Ureter (tissue), 1 donor: Measurements from ENCODE around the gene RAB11FIP4. TPM values are rescaled to one million over a fixed set of nuclear protein-coding genes. Genes with fewer than 3 reads are reported as not detected.
"Not testable (repeated sequence)": the region's sequence is repeated elsewhere in the genome, so short reads cannot be mapped to it uniquely, and the experiment has no call there.

ENCODE experiments used
- DNase-seq: peaks from one replicate; pipeline ENCODE4 v3.0.0-alpha.2; 2020; ENCODE audit warnings: low spot score
- total RNA-seq: library from RNA; stranded (reverse); gene quantifications from one replicate; pipeline ENCODE4 v1.2.4, GENCODE V29; 2023
- donor health status: DM: yes; HTN: yes; CAD: no.

RAB11FIP4 gene
- total RNA-seq, 1 donor from 2014 or later: 40.7 TPM

DNA sequence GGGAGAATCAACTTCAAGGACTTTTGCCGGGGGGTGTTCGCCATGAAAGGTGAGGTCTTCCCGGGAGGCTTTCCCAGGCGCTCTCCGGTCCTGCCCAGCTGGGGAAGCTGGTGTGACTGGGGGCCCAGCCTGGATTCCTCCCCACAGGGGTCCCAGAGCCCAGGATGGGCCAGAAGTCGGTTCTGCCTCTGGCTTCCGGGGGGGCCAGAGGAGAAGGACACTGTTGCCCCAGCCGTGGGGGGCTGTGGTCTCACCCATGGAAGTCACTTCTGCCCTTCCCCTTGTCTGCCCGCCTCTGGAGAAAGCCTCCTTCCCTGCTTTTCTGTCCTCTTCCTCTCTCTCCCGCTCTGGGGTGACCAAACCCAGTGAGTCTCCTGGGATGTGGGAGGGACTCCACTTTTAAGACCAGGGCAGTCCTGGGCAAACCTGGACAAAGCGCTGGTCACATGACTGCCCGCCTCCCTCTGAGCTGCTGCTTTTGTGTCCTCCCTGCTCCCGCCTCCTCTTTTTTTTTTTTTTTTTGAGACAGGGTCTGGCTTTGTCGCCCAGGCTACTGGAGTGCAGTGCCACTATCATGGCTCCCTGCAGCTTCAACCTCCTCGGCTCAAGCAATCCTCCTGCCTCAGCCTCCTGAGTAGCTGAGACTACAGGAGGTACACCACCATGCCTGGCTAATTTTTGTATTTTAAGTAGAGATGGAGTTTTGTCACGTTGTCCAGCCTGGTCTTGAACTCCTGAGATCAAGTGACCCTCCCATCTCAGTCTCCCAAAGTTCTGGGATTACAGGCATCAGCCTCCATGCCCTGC is 40.6 kb downstream of the RAB11FIP4 start:
- no peak for DNase-seq

DNA sequence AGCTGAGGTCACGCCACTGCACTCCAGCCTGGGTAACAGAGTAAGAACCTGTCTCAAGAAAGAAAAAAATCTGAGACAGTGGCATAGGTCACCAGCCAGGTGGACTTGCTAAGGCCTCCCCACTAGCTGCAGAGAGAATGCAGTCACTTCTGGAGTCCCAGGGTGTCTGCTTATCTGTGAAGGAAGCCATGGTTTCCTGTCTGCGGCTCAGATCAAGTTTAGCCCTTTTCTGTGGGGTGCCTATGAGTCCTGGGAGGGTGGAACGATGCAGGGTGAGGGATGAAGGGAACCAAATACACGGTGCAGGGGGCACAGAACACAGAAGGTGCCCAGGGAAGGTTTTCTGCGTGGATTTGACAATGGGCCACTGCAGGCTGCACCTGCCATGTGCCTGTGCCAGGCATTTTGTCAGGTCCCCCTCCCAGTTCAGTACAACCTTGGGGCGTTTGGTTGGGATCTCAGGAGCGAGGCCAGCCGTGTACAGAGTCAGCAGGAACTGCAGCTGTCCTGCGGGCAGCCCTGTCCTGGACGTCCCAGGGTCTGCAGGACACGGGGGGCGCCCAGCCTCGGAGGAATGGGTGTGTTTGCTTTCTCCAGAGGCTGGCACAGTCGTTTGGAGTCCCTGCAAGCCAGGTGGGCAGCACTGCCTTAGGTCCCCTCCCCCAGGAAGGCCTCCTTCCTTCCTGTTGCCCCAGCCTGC is 41.8 kb downstream of the RAB11FIP4 start:
- DNase-seq: no peak

DNA sequence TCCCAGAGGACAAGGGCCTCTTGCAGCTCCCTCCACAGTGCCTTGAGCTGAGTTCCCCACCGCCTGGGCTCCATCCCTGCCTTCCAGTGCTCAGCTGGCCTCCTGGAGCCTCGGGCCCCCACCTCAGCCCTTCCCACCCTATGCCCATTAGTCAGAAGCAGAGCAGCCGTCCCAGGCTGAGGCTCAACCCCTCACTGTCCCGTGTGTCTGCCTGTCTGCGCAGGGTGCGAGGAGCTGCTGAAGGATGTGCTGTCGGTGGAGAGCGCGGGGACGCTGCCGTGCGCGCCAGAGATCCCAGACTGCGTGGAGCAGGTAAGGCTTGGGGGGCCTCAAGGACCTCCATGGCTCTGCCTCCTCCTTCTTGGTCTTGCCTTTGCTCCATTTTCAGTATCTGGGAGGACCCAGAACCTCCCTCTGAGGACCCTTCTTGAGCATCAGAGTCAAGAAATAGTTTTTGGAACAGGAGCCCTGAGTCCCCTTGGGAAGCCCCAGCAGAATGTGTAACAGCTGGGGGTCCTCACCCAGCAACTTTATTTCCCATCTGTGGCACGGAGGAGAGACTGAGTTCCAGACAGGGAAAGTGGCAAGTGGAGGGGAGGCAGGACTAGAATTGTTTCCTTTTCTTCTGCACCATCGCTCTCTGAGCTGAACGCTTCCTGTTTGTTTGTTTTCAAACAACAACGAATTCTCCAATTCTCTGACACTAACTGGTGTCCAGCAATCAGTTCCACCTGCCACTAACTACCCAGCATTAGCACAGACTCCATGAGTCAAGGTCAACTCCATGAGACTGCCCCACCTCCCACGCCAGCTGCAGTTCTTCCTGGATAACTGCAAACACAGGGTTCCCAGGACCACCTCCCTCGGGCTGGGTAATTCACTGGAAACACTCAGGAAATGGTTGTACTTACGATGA is 42.6 kb downstream of the RAB11FIP4 start:
- DNase-seq: no peak

DNA sequence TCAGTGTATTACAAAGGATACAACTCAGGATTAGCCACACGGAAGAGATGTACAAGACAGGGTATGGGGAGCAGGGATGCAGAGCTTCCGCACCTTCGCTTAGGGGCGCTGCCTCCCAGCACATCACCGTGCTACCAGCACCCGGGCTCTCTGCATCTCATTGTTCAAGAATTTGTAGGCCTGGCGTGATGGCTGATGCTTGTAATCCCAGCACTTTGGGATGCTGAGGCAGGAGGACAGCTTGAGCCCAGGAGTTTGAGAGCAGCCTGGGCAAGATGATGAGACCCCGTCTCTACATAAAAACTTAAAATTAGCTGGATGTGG is 43.2 kb downstream of the RAB11FIP4 start:
- no peak for DNase-seq

DNA sequence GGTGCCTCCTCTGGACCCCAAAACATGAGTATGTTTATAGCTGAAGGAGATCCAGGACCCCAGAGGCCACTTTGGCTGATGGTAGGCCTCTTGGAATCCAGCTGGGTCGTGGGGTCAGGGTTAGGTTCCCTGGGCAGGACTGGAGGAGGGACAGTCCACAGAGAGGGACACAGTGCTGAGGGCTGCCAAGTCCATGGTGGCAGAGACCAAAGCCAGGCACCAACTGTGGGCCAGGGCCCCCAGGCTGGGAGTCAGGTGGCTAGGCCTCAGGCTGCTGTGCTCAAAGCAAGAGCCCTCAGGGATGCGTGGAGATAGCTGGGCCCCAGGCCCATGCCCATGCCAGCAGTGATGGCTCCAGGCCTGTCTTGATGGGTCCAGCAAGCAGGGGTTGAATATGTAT is 44.1 kb downstream of the RAB11FIP4 start:
- no peak for DNase-seq

DNA sequence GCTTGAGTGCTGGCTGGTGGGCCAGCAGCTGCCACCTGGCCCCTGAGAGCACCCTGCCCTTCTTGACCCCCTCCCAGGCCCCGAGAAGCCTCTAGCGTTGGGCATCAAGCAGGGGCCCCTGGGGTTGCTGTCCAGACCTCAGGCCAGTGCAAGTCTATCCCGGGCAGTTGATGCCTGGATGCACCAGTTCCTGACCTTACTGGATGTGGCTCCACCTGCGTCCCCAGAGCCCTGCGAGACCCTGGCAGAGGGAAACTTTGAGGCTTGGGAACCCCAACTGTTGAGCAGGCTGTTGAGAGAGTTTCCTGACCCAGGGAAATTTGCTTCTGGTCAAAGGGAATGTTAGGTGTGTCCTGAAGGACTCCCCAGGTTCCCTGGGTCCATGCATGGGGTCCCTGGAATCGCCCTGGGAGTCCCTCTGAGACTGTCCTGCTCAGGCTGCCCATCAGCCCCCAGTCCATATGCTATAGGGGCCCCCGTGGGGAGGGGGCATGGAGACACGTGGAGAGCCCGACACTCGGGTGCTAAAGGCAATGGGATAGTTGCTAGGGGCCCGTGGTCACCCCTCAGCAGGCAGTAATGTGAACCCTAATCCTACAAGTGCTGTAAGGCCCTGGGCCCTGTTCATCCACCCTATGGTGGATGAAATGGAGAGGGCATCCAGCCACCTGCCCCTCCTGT is 46.4 kb downstream of the RAB11FIP4 start:
- DNase-seq: no peak

DNA sequence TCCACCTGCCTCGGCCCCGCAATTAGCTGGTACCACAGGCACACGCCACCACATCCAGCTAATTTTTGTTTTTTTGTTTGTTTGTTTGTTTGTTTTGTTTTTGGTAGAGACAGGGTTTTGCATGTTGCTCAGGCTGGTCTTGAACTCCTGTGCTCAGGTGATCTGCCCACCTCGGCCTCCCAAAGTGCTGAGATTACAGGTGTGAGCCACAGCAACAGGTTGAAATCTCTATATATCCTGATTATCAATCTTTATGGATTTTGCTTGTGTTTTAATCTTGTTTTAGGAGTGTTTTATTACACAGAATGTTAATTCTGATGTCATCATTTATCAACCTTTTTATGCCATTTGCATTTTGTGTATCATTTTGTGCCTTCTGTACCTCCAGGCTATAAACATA is 48.2 kb downstream of the RAB11FIP4 start:
- DNase-seq: no peak

DNA sequence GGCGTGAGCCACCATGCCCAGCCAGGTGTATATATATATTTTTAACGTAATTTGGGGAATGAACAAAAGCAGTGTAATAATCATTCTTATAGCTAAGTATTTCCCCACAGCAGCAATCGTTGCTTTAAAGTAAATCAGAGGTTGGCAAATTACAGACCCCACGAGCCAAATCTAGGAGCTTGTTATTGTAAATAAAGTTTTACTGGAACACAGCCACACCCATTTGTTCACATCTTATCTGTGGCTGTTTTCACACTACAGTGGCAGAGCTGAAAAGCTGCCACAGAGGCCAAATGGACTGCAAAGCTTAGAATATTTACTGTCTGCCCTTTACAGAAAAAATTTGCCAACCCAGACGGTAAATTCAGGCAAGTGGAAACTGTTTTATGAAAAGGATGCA is 50.8 kb downstream of the RAB11FIP4 start:
- DNase-seq: no peak

DNA sequence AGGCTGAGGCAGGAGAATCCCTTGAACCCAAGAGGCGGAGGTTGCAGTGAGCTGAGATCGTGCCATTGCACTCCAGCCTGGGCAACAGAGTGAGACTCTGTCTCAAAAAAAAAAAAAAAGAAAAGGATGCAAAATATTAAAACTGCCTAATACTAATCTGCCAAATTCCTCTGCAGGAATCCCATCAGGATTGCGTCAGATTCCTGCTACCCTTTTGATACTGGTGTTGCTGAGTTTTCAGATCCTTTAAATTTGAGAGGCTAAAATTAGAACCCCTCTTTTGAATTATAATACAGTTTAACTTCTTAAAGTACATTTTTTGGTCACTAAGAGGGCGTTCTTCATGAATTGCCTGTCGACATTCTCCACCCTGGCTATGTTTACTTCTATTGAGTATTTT is 51.4 kb downstream of the RAB11FIP4 start:
- DNase-seq: not testable (repeated sequence)

DNA sequence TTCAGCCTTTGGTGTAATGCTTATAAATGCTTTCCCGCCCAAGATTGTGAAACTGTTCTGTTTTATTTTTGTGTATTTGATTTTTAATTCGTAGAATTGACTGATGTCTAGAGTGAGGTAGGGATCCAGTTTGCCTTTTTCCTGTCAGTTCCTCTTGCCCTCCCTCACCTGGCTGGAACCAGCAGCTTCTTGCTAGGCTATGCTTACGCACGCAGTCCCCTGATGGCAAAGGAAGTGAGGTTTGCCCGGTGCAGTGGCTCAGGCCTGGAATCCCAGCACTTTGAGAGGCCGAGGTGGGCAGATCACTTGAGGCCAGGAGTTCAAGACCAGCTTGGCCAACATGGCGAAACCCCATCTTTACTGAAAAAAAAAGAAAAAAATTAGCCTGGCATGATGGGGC is 51.9 kb downstream of the RAB11FIP4 start:
- no peak for DNase-seq

DNA sequence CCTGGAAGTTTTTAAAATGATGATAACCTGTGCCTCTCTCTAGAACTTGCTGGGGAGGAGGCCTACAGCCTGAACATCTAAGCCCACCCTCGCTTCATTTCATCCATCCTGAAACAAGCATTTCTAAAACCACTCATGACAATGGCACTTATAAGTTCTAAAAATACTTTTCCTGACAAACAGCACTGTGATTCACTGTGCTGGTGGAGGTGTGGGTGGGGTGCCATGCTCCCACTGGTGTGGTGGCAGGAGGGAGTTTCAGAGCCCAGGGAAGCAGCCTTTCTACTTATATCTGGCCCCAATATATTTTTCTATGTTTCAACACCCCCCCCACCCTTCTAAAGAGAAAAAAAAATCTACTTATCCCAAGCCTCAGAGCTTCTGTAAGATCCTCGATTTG is 52.6 kb downstream of the RAB11FIP4 start:
- no peak for DNase-seq

DNA sequence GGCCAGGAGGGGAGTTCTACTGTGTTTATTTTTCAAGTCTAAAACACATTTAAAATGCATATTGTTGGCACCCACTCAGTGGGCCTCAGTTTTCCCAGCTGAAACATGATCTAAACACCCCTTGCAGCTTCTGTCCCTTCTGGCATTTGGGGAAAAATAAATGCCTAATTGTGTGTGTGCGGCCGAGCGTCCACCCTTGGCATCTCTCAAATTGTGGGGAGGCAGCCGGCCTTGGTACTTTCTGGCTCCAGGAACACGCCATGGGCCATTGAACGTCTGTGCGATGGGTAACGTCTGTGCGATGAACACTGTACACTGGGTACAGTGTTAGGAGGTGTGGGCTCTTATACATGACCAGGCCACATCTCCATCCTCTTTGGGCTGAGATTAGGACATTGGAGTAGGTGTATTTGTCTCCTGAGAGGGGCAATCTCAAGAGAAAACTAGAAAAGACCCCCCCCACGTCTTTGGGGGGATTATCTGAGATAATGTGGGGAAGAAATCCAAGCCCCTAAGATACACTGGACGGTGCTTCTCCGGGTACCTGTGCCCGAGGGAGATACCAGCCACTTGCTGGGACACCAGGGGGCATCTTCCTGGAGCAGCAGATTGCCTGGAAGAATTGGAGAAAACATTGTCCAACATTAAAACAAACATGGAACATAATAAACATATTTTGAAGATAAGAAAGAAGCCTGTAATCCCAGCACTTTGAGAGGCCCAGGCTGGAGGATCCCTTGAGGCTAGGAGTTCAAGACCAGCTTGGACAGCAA is 54.9 kb downstream of the RAB11FIP4 start:
- no peak for DNase-seq

DNA sequence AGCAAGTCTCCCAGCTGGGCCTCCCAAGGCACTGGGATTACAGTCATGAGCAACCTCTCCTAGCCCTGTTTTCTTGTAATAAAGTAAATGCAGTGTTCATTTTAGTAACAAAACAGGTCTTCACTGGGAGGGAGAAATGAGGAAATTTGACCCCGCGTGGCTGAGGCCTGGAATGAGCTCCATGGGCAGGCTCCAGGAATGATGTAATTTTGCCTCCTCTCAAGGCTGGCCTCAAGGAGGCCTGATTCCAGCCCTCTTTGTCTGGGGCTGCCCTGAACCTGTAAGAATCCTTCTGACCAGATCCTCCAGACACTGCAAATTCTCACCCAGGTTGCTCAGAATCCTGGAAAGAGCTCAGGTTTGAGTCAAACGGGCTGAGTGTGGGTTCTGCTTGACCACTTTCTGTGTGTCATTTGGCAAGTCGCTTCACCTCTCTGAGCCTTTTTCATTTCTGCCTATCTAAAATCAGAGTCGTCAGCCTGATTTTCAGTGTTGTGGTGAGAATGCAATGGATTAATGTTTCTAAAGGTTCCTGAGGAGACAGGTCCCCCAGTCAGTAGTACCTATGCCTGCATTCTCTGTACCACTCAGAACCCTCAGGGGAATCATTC is 57.1 kb downstream of the RAB11FIP4 start:
- no peak for DNase-seq

DNA sequence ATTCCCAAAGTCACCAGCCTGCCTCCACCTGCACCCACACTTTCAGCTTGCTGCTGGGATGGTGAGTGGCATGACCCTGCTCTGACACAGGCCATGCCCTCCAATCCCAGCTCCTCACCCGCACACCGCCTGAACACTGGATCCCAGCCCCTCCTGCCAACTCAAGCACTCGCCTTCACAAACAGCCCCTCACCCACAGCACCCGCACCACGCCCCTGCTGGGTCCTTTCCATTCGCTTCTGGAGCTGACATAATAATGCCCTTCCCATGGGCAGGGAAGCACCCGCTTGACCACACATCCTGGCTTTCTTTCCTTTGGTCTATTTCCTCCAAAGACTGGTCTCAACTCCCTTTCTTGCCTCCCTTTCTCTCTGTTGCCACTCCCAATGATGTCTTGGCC is 57.6 kb downstream of the RAB11FIP4 start:
- DNase-seq: no peak

DNA sequence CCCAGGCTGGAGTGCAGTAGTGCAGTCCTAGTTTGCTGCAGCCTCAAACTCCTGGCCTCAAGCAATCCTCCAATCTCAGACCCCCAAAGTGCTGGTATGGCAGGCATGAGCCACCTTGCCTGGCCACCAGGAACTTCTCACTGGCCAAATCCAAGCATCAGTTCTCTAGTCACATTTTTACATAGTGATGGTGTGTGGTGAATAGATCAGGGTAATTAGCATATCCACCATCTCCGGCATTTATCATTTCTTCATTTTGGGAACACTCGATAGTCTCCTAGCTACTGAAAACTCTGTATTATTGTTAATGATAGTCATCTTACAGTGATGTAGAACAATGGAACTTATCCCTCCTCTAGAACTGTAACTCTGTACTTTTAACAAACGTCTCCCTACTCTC is 58.3 kb downstream of the RAB11FIP4 start:
- no peak for DNase-seq

DNA sequence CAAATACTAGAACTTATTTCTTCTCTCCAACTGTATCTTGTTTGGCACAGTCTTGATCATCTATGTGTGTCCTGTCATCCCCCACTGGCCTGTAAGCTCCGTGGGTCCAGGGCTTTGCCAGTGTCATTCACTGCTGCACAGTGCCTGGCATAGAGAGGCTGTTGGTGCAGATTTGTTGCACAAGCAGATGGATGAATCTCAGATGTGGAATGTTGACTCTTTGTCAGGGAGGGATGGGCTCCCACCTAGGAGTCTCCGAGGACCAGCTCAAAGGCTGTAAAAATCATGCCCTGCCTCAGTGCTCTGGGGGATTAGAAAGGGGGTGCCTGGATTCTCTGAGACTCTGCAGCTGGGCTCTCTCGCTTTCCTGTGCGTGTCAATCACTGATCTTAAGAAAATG is 60.6 kb downstream of the RAB11FIP4 start:
- DNase-seq: no peak

DNA sequence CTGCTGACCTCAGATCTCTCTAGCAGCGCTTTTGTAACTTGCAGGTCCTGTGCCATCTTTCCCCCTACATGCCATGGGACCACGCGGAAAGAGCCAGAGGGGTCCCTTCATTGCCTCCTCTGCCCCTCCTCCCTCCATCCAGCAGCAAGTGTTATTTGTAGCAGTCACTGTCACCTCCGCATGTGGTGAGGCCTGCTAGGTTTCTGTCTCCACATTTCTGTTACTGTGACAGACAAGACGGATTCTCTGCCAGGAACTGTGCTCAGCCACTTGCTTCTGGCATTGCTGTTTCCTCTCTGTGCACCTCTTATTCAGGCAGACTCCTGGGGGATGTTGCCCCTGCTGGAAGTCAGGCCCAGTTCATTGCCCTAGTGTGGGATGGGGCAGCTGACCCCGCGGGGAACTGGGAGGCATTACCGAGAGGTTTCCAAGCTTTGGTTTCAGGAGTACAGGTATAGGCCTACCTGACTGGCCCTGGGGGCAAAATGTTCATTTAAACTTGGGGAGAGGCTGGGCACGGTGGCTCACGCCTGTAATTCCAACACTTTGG is 61.2 kb downstream of the RAB11FIP4 start:
- no peak for DNase-seq

DNA sequence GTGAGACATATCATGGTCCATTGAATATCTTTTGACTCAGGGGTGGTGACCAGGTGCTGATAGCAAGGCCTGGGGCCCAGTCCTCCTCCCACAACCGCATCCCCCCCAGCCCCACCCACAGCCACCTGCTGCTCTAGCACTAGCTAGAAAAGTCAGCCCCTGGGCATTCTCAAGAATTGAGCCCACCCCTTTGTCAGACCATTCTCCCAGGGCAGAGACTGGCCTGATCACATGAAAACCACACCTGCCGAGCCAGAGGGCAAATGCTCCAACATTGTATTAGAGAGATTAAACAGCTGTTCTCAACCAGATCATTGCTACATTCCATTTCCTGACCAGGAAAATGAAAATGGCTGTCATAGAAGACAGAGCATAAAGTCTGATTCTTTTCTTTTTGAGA is 62.4 kb downstream of the RAB11FIP4 start:
- no peak for DNase-seq

DNA sequence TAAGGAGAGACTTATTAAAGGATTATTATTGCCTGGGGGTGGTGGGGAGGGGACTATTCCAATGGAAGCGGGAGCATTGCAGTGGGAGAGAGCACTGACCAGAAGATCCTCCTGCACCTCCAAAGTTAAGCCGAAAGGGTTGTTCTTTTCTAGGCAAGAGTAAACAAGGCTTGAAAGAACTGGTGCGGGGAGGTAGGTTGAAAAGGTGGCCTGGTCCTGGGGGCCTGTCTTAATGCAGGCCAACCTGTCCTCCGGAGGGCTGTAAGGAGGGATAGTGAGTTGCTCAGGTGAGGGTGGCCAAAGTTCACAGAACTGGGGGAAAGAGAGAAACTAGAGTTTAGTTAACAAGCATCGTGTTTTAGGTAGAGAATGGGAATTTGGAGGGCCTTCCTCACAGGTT is 65.3 kb downstream of the RAB11FIP4 start:
- DNase-seq: no peak
